SJSA1 (cell line): Measurements from ENCODE around the gene OSTN. TPM values are rescaled to one million over a fixed set of nuclear protein-coding genes. Genes with fewer than 3 reads are reported as not detected.
"Not testable (repeated sequence)": the region's sequence is repeated elsewhere in the genome, so short reads cannot be mapped to it uniquely, and the experiment has no call there.

Experiments
- DNase-seq, 2 experiments: peaks; one replicate each; pipeline ENCODE4 v3.0.0-alpha.2; 2015 to 2020; ENCODE audit warnings: low spot score in 2 of 2, low read depth in 1 of 2
- H3K27ac ChIP-seq: fragments of 250-450 bp; sonication (Bioruptor Pico); 2 replicates; pipeline ENCODE4 v1.5.1; 2020; ENCODE audit warnings: mild to moderate bottlenecking, moderate library complexity
- H3K27me3 ChIP-seq: fragments of 250-450 bp; sonication (Bioruptor Pico); replicated peaks from 2 replicates; pipeline ENCODE4 v1.5.1; 2020; ENCODE audit warnings: mild to moderate bottlenecking, moderate library complexity
- H3K36me3 ChIP-seq: fragments of 250-450 bp; sonication (Bioruptor Pico); 2 replicates; pipeline ENCODE4 v1.5.1; 2020; ENCODE audit warnings: mild to moderate bottlenecking
- H3K4me1 ChIP-seq: fragments of 250-450 bp; sonication (Bioruptor Pico); replicated peaks from 2 replicates; pipeline ENCODE4 v1.6.1; 2021; ENCODE audit warnings: mild to moderate bottlenecking
- H3K4me3 ChIP-seq: fragments of 250-450 bp; sonication (Bioruptor Pico); 2 replicates; pipeline ENCODE4 v1.5.1; 2020; ENCODE audit warnings: mild to moderate bottlenecking
- H3K9me3 ChIP-seq: fragments of 250-450 bp; sonication (Bioruptor Pico); replicated peaks from 2 replicates; pipeline ENCODE4 v1.5.1; 2020; ENCODE audit warnings: mild to moderate bottlenecking
- total RNA-seq: library from RNA; depleted of rRNA; stranded (reverse); fragments of >200 nt; shearing (Covaris generic); gene quantifications from 2 replicates; pipeline ENCODE4 v1.2.3, GENCODE V29; 2014; rRNA removed

OSTN gene, protein sequence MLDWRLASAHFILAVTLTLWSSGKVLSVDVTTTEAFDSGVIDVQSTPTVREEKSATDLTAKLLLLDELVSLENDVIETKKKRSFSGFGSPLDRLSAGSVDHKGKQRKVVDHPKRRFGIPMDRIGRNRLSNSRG
- total RNA-seq, result not detected in 2 replicates

GRCh38 chr3:191198932-191199331 lies at the start of gene OSTN:
Gene OSTN, plus strand, starts transcription at chr3:191199241. Its CDS starts 13,292 bp downstream, at chr3:191212533.
- no peak for DNase-seq
- Histone ChIP-seq H3K27ac (no peak within 1 kb of the TSS), H3K9me3 (no peaks in the 10 kb centered on the region), H3K4me1 (no peaks in the 10 kb centered on the region), H3K27me3 (no peaks in the 10 kb centered on the region), H3K4me3 (no peak within 1 kb of the TSS), H3K36me3 (no peaks in the 10 kb centered on the region)

- H3K27me3 ChIP-seq, result no peaks in the 10 kb centered on the region
- no peak overlapping the region for H3K27ac ChIP-seq
- no peak for DNase-seq
- no peaks in the 10 kb centered on the region for H3K4me1 ChIP-seq
- no peaks in the 10 kb centered on the region for H3K9me3 ChIP-seq
- H3K36me3 ChIP-seq, result no peaks in the 10 kb centered on the region
- H3K4me3 ChIP-seq, result no peak overlapping the region
Observed at GRCh38 chr3:191151653-191152052, 47.4 kb upstream of the OSTN start.

- Histone ChIP-seq H3K4me1 (no peaks in the 10 kb centered on the region), H3K27me3 (no peaks in the 10 kb centered on the region), H3K27ac (no peak overlapping the region), H3K9me3 (no peaks in the 10 kb centered on the region), H3K36me3 (no peaks in the 10 kb centered on the region), H3K4me3 (no peak overlapping the region)
- DNase-seq, result no peak
Observed at GRCh38 chr3:191154827-191155226, 44.2 kb upstream of the OSTN start.

DNA sequence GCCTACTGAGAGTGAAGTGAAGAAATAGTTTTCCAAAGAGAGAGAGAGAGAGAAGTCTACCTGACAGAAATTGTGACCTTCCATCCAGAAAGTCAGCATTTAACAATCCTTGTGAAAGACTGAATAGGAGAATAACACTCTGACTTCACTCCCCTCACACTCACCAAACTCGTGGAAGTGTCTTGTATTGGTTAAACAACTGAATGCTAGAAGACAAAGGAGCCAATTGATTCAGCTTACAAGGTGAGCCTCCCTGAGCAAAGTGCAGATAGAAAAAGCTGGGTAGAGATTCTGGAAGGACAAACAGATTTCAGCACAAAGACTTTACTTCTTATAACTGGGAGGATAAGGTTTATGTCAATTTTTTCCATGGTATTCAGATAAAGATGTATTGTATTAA lies 40.8 kb upstream of the OSTN start:
- Histone ChIP-seq H3K27ac (no peak overlapping the region), H3K9me3 (no peaks in the 10 kb centered on the region)

GRCh38 chr3:191158815-191159214 lies 40.2 kb upstream of the OSTN start:
- no peak overlapping the region for H3K4me3 ChIP-seq
- H3K4me1 ChIP-seq, result no peaks in the 10 kb centered on the region
- no peaks in the 10 kb centered on the region for H3K9me3 ChIP-seq
- no peak overlapping the region for H3K27ac ChIP-seq
- H3K36me3 ChIP-seq, result no peaks in the 10 kb centered on the region
- H3K27me3 ChIP-seq, result no peaks in the 10 kb centered on the region
- no peak for DNase-seq

More for the DNA sequence above, 40.8 kb upstream of the OSTN start:
- Histone ChIP-seq H3K4me3 (no peak overlapping the region), H3K4me1 (no peaks in the 10 kb centered on the region), H3K36me3 (no peaks in the 10 kb centered on the region), H3K27me3 (no peaks in the 10 kb centered on the region)
- DNase-seq, result no peak

GRCh38 chr3:191165802-191166201 lies 33.2 kb upstream of the OSTN start:
- Histone ChIP-seq H3K9me3 (no peaks in the 10 kb centered on the region), H3K4me1 (no peaks in the 10 kb centered on the region), H3K4me3 (no peak overlapping the region), H3K36me3 (no peaks in the 10 kb centered on the region), H3K27me3 (no peaks in the 10 kb centered on the region), H3K27ac (no peak overlapping the region)
- DNase-seq, result no peak

- Histone ChIP-seq H3K27me3 (no peaks in the 10 kb centered on the region), H3K4me3 (no peak overlapping the region), H3K4me1 (no peaks in the 10 kb centered on the region), H3K36me3 (no peaks in the 10 kb centered on the region), H3K9me3 (no peaks in the 10 kb centered on the region), H3K27ac (no peak overlapping the region)
- no peak for DNase-seq
Observed at GRCh38 chr3:191166368-191166767, 32.7 kb upstream of the OSTN start.

DNA sequence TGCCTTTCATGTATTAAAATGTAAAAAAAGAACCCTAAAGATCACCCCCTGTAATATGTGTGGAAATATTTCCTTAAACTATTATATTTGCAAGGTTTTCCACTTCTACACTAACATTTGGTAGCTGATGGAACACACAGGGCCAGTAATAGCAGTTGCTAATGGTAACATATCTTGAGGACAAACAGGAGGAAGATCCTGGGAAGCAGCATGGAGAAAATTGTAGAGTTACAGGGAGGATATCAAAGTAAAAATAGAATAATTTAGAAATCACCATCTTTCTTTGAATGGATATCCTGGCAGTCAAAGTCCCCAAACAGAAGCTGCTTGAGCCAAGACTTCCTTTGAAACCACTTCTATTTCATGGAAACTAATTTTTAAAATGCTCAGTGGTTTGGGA lies 29.5 kb upstream of the OSTN start:
- no peaks in the 10 kb centered on the region for H3K4me1 ChIP-seq
- no peaks in the 10 kb centered on the region for H3K9me3 ChIP-seq
- no peaks in the 10 kb centered on the region for H3K27me3 ChIP-seq
- no peak overlapping the region for H3K27ac ChIP-seq
- no peaks in the 10 kb centered on the region for H3K36me3 ChIP-seq
- no peak overlapping the region for H3K4me3 ChIP-seq
- no peak for DNase-seq

- H3K9me3 ChIP-seq, result no peaks in the 10 kb centered on the region
- no peak overlapping the region for H3K4me3 ChIP-seq
- DNase-seq, result no peak
- no peaks in the 10 kb centered on the region for H3K36me3 ChIP-seq
- no peaks in the 10 kb centered on the region for H3K4me1 ChIP-seq
- H3K27me3 ChIP-seq, result no peaks in the 10 kb centered on the region
- no peak overlapping the region for H3K27ac ChIP-seq
Observed at GRCh38 chr3:191170097-191170496, 28.9 kb upstream of the OSTN start.

DNA sequence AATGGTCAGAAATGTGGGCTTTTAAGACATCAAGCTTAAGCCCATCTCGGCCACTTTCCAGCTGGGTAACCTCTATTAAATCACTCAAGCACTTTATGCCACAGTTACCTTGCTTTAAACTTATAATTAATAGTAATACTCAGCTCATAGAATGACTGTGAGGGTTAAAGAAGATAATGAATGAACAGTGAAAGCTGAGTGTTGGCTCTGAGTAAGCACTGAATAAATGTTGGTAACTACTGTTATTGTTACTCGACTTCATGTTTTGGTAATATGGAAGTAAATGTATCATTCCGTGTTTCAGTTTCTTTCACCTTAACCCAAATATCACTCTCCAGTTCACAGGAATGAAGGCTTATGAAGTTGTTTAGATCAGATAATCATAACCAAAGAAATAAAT lies 23.9 kb upstream of the OSTN start:
- Histone ChIP-seq H3K4me3 (no peak overlapping the region), H3K27me3 (no peaks in the 10 kb centered on the region), H3K27ac (no peak overlapping the region), H3K4me1 (no peaks in the 10 kb centered on the region), H3K36me3 (no peaks in the 10 kb centered on the region), H3K9me3 (no peaks in the 10 kb centered on the region)
- no peak for DNase-seq

- H3K4me1 ChIP-seq, result no peaks in the 10 kb centered on the region
- no peak overlapping the region for H3K27ac ChIP-seq
- no peaks in the 10 kb centered on the region for H3K27me3 ChIP-seq
- no peaks in the 10 kb centered on the region for H3K36me3 ChIP-seq
- H3K4me3 ChIP-seq, result no peak overlapping the region
- no peaks in the 10 kb centered on the region for H3K9me3 ChIP-seq
- no peak for DNase-seq
Observed at GRCh38 chr3:191176038-191176785, 22.8 kb upstream of the OSTN start.

DNA sequence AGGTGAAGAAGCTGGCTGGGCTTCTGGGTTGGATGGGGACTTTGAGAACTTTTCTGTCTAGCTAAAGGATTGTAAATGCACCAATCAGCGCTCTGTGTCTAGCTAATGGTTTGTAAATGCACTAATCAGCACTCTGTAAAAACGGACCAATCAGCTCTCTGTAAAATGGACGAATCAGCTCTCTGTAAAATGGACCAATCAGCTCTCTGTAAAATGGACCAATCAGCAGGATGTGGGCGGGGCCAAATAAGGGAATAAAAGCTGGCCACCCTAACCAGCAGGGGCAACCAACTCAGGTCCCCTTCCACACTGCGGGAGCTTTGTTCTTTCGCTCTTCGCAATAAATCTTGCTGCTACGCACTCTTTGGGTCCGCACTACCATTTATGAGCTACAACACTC lies 13.7 kb upstream of the OSTN start:
- H3K4me3 ChIP-seq, H3K36me3 ChIP-seq, H3K4me1 ChIP-seq, H3K27ac ChIP-seq, H3K9me3 ChIP-seq, H3K27me3 ChIP-seq, DNase-seq: not testable (repeated sequence)

DNA sequence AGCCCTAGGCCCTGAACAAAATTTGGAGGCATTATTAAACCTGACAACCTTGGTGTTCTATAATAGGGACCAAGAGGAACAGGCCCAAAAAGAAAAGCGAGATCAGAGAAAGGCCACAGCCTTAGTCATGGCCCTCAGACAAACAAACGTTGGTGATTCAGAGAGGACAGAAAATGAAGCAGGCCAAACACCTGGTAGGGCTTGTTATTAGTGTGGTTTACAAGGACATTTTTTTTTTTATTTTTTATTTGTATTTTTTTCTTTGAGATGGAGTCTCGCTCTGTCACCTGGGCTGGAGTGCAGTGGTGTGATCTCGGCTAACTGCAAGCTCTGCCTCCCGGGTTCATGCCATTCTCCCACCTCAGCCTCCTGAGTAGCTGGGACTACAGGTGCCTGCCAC lies 10.8 kb upstream of the OSTN start:
- not testable (repeated sequence) for H3K9me3 ChIP-seq, H3K4me3 ChIP-seq, H3K4me1 ChIP-seq, H3K27ac ChIP-seq, DNase-seq, H3K27me3 ChIP-seq, H3K36me3 ChIP-seq

DNA sequence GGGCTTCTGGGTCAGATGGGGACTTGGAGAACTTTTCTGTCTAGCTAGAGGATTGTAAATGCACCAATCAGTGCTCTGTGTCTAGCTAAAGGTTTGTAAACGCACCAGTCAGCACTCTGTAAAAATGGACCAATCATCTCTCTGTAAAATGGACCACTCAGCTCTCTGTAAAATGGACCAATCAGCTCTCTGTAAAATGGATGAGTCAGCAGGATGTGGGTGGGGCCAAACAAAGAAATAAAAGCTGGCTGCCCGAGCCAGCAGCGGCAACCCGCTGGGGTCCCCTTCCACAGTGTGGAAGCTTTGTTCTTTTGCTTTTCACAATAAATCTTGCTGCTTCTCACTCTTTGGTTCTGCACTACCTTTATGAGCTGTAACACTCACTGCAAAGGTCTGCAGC lies 6.8 kb upstream of the OSTN start:
- not testable (repeated sequence) for H3K36me3 ChIP-seq, H3K4me1 ChIP-seq, H3K27ac ChIP-seq, H3K4me3 ChIP-seq, H3K9me3 ChIP-seq, DNase-seq, H3K27me3 ChIP-seq

GRCh38 chr3:191192941-191193340 lies 6.1 kb upstream of the OSTN start:
- no peak overlapping the region for H3K27ac ChIP-seq
- no peaks in the 10 kb centered on the region for H3K9me3 ChIP-seq
- H3K4me3 ChIP-seq, result no peak overlapping the region
- H3K36me3 ChIP-seq, result no peaks in the 10 kb centered on the region
- H3K4me1 ChIP-seq, result no peaks in the 10 kb centered on the region
- no peak for DNase-seq
- no peaks in the 10 kb centered on the region for H3K27me3 ChIP-seq
